ENCODE measurements around the gene TMSB4X. TPM values are rescaled to one million over a fixed set of nuclear protein-coding genes. Genes with fewer than 3 reads are reported as not detected.

The TMSB4X gene
- total and polyA plus RNA-seq, 2 of the 8 experiments (the other 6 are each of a cell fraction or from before 2014, with no cell fraction given) = 2,063 to 2,112 TPM

DNA sequence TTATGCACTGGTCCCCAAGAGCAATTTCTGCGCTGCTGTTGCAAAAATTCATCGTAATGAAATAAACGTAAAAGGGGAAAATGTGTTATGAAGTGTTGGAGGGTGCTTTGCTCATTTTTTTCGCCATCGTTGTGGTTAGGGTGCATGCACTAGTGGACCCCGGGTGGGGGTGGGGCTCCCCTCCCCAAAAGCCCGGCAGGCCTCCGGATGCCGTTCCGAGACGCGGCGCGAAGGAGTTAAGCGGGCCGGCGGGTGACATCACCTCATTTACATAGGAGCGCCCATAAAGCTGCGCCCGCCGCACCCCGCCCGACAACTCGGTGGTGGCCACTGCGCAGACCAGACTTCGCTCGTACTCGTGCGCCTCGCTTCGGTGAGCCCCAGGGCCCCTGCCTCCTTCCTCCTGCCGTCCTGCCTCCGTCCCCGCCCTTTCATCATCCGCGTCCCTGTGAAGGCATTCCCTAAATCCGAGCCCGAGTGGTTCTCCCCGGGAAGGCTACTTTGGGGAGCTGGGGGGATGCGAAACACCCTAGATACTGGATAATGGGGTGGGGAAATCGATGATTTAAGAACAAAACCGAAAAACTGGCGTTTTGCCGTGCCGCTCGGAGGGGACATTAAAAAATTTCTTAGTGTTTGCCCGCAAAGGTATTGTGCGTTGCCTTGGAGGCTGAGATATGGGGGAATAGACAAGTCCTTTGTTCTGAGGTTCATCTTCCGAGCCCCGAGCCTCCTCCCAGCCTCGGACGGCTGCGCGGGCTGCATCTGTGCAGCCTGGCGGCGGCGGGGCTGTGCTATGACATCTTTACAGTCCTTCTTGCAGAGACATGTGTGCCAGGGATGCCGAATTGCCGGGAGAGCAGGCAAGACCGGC lies at the start of gene TMSB4X (continued):
- TF ChIP-seq SIRT6 (IDR thresholded peaks at IDR 0.05; ENCODE audit: low read length) = no peak
- TF ChIP-seq KDM4A (IDR thresholded peaks at IDR 0.05; ENCODE audit: low read depth, low read length, severe bottlenecking) = no peak
- TF ChIP-seq KDM1A (IDR thresholded peaks at IDR 0.05; ENCODE audit: borderline replicate concordance, low read length) = no peak
- TF ChIP-seq RNF2 (IDR thresholded peaks at IDR 0.05; ENCODE audit: borderline replicate concordance, low read depth, low read length, missing control alignments, poor library complexity, severe bottlenecking) = no peak
- TF ChIP-seq TCF12 (IDR thresholded peaks at IDR 0.05; ENCODE audit: low read depth, low read length) = no peak
- TF ChIP-seq NANOG (IDR thresholded peaks at IDR 0.05; ENCODE audit: insufficient read depth, low read depth, low read length, poor library complexity, severe bottlenecking) = no peak
- no peak for TF ChIP-seq EGR1 (IDR thresholded peaks at IDR 0.05; ENCODE audit: borderline replicate concordance, low read depth, low read length)
- TF ChIP-seq JUN (IDR thresholded peaks at IDR 0.05; ENCODE audit: low read depth, low read length) = no peak
- TF ChIP-seq SP1 (IDR thresholded peaks at IDR 0.05; ENCODE audit: low read depth, low read length) = 0 out of 2 replicates have a peak, but pooled peaks have one; percentile 8
- TF ChIP-seq, protein P1, sequence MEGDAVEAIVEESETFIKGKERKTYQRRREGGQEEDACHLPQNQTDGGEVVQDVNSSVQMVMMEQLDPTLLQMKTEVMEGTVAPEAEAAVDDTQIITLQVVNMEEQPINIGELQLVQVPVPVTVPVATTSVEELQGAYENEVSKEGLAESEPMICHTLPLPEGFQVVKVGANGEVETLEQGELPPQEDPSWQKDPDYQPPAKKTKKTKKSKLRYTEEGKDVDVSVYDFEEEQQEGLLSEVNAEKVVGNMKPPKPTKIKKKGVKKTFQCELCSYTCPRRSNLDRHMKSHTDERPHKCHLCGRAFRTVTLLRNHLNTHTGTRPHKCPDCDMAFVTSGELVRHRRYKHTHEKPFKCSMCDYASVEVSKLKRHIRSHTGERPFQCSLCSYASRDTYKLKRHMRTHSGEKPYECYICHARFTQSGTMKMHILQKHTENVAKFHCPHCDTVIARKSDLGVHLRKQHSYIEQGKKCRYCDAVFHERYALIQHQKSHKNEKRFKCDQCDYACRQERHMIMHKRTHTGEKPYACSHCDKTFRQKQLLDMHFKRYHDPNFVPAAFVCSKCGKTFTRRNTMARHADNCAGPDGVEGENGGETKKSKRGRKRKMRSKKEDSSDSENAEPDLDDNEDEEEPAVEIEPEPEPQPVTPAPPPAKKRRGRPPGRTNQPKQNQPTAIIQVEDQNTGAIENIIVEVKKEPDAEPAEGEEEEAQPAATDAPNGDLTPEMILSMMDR (IDR thresholded peaks at IDR 0.05; ENCODE audit: control extremely low read depth in 1 of 3, insufficient read depth in 1 of 3, low read depth in 1 of 3, low read length in 3 of 3) = no peak
- no peak for TF ChIP-seq CEBPB (IDR thresholded peaks at IDR 0.05; ENCODE audit: low read depth, low read length)
- TF ChIP-seq CTBP2 (IDR thresholded peaks at IDR 0.05; ENCODE audit: borderline replicate concordance, insufficient read depth, insufficient read length, low read length) = no peak
- peak; percentile 98 to 99 for TF ChIP-seq POLR2A (IDR thresholded peaks at IDR 0.05; ENCODE audit: control extremely low read depth in 1 of 2, low read depth in 2 of 2, low read length in 2 of 2)
- TF ChIP-seq SIN3A (conservative IDR thresholded peaks at IDR 0.05 in 1 of 2, IDR thresholded peaks at IDR 0.05 in 1 of 2; ENCODE audit: low read depth in 1 of 2, low read length in 2 of 2) = no peak; a peak in 1 of 4 replicates
- no peak for TF ChIP-seq KDM5A (IDR thresholded peaks at IDR 0.05; ENCODE audit: low read length)
- TF ChIP-seq FOSL1 (IDR thresholded peaks at IDR 0.05; ENCODE audit: insufficient read depth, low read depth, low read length) = no peak
- no peak for TF ChIP-seq CBX8 (IDR thresholded peaks at IDR 0.05; ENCODE audit: borderline replicate concordance, low read depth, low read length)
- TF ChIP-seq POLR2AphosphoS5 (IDR thresholded peaks at IDR 0.05; ENCODE audit: low read depth, low read length) = peak; percentile 99
- TF ChIP-seq YY1 (IDR thresholded peaks at IDR 0.05; ENCODE audit: low read depth, low read length) = 0 out of 2 replicates have a peak, but pooled peaks have one; percentile 5
- peak; percentile 98 for TF ChIP-seq TAF1 (IDR thresholded peaks at IDR 0.05; ENCODE audit: low read depth, low read length)
- TF ChIP-seq TAF7 (optimal IDR thresholded peaks at IDR 0.05; ENCODE audit: borderline replicate concordance, low read depth, low read length) = peak; percentile 97

Measured in H1 (cell line).